GM19452 (cell line): ENCODE data around the gene NES.

Source experiments
- ATAC-seq: cut with Tn5 transposase; IDR thresholded peaks from one replicate; pipeline ENCODE4 v1.9.1; 2021; ENCODE audit not compliant: unreplicated experiment

NES gene

DNA sequence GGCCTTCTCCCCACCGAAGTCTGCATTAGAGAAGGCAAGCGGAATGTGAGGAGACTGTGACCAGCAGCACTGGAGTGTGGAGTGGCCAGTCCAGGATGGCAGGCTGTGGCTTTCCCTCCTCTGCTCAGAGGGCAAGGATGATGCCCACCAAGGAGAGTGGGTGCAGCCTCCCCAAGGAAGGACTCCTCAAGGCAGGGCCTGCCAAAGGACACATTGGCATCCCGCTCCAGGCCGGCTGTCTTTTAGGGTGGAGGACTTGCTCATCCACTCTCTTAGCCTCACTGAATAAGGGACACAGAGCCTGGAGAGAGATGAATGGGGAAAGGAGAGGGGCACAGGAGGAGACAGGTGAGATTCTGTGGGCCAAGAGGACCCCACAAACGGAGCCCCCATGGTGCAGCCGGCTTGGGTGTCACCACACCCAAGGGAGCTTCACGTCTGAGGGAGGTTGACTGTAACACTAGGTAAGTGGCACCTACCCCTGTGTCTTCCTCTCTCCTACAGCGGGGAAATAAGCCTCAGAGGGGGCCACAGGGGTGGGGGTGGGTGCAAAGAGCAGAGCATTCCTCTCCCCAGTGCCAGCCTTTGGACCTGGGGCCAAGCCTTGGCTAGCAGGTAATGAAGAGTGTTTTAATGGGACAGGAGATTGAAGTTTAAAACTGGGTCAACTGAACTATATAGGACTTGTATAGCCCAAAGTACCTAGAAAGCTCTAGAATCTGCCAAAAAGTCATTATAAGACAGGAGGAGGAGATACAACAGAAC is 4.2 kb upstream of the NES start:
- ATAC-seq = no peak

DNA sequence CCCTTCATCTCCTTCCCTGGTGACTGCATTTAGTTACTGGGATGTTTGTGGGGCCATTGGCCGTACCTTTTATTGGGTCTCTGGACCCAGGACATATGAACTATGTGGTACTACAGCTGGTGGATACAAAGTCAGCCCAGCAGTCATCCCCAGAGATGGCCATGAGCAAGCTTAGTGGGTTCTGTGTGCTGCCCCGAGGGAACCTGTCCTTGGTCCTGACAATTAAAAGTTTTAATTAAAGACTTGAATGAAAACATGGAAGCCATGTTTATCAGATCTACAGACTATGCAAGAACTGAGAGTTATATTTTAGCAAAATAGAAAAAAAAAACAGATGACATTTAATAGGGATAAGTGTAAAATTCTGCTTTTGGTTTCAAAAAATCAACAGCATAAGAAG is 2.8 kb upstream of the NES start:
- no peak for ATAC-seq

DNA sequence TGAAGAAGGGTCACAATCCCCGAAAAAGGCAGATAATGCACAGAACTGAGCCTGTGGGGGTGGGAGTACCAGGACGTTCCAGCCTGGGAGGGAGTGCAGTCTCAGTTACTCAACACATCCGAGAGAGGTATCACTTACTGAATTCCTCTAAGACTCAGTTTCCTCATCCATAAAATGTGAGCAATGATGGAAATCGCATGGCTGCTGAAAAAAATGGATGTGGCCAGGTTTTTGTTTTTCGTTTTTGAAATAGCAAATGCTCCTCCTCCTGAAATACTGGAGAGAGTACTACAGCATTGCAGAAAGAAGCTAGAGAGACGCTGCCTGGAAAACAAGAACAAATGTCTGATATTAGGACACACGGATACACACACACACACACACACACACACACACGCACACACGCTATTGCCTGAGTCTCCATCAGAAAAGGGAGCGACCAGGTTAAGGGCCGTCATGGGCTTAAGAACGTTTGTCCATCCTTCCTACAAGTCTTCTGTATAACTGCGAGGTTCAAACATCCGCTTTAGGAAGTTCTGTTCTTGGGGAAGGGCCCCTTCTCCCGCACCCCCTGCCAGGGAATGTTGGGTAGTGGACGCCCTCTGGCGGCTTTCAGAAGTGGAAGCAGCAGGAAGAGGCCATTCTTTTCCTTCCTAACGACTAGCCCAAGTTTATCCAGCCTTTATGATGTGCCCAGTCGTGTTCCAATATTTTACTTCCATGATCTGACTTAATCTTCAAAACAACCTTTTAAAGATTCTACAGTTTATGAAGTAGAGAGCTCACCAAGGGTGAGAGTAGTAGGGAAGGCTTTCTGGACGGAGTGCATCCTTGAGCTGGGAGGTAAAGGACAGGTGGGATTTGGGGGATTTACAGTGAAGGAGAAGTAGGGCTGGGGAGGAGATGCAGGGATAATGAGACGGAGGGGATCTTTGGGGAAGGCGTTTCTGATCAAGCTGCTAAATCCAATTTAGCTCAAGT is 699 bp upstream of the NES start:
- no peak for ATAC-seq

DNA sequence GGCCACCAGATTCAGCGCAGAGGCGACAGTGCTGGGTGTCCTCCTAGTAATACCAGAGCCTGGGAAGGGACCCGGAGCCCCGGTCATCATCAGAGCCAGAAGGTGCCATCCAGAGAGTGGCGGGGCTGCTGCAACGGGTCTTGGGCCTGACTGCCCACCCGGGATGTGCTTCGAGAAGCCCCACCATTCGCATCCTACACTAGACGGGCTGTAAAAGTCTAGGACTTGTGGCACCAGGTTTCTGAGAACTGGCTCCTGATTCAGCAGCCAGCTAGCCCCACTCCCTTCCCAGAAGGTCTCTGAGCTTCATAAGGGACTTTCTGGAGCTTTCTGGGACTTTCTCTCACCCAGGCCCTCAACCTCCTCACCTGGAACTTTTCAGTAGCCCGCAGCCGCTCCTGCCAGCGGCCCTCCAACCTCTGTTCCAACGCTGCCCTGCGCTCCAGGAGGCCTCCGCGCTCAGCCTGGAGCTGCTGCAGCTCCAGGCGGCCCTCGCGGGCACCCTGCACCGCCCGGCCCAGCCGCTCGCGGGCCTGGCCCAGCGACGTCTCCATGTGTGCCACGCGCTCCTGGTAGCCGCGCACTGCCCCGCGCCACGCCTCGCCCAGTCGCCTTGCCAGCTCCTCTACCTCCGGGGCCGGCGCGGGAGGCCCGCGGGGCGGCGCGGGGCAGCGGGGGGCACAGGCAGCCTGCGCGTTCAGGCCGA is 940 bp downstream of the NES start:
- ATAC-seq = no peak

DNA sequence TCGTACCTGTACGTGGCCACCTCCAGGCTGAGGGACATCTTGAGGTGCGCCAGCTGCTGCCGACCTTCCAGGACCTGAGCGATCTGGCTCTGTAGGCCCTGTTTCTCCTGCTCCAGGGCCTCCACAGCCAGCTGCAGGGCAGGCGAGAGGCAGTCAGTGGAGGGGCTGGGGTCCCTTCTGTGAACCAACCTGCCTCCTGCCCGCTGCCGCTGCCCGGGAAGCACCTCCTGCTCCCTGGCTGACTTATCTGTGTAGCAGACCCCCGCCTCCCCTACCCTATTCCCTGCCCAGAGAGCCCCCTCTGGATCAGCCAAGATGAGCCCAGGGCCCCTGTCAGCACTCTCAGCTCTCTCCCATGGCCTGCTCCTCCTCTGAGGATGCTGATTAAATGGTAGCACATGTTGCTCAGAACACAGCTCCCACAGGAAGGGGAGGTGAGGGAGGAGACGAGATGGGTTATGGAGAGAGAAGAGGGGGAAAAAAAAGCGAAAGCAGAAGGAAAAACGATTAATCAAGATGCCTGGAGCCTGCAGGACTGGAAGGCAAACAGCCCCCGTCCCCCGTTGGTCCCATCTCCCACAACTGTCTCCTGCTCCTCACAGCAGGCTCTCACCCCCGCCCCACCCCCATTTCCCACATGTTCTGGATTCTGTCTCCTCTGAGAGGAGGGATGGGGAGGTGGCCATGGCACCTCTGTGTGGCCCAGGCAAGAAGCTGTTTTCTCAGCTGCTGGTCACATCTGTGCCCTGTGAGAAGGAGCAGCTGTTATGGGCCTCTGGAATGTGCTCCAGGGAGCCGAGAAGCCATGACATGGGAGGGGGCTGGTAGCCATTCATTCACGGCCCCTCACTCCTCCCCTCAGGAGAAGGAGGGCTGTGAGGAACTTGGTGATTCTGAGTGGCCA is 1.7 kb downstream of the NES start:
- no peak for ATAC-seq

DNA sequence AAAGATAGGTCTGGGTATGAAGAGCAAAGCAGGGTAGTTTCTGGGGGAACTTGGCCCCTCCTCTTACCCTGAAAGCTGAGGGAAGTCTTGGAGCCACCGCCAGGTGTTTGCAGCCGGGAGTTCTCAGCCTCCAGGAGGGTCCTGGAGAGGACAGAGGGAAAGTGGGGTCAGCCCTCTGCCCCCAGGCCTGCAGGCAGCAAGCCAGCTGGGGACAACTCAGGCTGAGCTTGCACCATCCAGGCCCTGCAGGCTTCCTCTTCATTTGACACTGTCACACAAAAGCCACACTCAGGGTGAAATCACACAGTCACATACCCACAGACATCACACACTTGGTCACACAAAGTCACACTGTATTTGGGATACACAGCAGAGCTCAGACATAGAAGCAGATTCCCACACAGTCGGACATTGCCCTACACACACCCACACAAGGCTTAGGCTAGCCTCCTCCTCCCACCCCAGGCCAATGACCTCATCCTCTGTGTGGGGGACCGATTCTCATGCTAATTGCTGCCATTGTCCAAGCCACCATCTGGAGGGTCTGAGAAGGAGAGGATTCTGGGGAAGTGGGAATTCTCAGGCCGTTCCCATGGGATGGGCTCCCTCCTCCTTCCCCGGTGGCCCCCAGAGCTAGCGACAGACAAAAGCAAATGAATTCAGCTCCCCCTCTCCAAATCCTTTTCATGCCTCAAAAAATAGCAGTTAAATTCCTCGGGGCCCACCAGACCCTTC is 3.7 kb downstream of the NES start:
- ATAC-seq = no peak

DNA sequence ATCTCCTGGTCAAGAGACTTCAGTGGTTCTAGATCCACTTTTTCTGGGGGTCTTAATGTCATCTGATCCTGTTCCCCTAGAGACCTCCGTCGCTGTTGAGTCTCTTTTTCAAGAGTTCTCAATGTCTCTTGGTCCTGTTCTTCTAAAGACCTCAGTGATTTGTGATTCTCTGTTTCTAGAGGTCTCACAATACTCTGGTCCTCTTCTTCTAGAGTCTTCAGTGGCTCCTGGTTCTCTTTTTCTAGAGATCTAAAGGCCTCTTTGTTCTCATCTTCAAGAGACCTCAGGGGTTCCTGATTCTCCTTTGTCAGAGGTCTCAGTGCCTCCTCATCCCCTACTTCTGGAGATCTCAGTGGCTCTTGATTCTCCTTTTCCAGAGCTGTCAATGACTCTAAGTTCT is 5.4 kb downstream of the NES start:
- no peak for ATAC-seq

DNA sequence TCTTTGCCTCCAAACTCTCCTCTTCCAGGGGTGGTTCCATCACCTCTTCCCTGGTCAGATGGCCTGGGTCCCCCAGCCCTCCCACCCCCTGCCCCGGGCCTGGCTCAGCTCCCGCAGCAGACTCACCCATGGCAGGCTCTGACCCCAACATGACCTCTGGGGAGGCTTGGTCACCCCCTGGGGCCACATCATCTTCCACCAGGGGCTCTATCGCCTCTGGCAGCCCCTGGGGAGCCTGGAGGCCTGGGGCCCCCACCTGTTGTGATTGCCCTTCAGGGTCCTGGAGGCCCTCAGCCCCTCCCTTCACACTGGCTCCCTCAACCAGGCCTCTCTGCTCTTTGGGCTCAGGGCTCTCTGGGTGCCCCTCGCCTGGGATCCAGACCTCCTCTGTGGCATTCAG is 6.4 kb downstream of the NES start:
- ATAC-seq = no peak

DNA sequence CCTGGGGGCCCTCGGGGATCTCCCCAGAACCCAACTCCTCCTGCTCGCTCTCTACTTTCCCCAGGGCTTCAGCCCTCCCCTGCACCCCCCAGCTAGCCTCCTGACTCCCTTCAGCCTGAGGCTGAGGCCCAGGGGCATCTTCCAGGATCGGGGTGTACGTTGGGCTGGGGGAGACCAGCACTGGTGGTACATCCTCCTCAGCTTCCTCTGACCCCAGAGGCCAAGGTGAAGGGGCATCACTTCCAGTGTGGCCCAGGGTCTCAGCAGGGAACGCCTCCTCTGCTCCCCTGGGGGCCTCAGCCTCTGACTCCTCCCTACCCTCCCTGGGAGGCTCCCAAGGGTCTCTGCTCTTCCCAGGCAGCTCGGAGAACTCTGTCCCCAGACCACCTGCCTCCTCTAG is 6.8 kb downstream of the NES start:
- no peak for ATAC-seq

DNA sequence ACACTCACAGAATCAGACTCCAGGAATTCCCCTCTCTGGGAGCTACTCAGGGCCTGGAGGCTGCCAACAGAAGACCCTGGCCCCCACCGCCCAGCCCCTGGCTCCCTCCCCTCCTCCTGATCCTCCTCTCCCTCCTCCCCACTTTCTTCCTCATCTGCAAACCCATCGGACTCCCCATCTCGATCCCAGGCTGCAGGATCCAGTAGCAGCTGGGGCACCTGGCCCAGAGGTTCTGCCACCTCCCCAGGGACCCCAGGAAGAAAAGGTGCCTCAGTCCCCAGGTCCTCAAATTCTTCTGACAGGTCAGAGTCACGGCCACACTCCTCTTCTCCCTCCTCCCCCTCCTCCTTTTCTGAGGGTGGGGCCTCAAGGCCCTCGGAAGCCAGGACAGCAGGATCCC is 7.4 kb downstream of the NES start:
- ATAC-seq = no peak

DNA sequence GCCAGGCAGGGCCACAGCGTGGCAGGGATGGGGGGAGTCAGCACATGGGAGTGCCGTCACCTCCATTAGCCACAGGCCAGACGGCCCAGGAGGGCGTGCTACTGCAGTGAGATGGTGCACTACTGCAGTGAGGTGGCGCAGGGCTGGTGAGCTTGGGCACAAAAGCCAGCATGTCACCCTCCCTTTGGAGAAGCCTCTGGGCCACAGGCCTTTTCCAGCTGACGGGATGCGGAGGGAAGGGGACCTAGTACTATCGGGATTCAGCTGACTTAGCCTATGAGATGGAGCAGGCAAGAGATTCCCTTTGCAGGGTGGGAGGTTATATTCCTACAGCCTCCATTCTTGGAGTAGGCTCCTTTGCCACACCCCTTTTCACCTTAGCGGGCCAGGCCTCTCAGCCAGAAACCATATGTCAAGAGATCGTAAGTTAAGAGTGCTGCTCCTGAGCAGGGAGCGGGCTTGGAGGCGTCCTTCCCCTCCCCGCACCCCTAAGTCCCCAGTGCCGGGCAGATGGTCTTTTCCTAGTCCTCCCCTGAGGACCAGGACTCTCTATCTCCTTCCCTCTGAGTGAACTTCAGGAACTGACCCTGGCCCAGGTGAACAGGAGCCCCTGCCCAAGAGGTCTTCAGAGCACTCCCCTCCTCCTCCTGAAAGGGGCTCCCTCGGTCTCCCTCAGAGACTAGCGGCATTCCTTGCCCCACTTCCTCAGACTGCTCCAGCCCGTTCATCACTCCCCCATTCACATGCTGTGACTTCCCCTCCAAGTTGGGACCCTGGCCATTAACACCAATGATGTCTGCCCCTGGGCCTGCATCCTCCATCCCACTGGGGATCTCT is 8.2 kb downstream of the NES start:
- ATAC-seq = no peak

DNA sequence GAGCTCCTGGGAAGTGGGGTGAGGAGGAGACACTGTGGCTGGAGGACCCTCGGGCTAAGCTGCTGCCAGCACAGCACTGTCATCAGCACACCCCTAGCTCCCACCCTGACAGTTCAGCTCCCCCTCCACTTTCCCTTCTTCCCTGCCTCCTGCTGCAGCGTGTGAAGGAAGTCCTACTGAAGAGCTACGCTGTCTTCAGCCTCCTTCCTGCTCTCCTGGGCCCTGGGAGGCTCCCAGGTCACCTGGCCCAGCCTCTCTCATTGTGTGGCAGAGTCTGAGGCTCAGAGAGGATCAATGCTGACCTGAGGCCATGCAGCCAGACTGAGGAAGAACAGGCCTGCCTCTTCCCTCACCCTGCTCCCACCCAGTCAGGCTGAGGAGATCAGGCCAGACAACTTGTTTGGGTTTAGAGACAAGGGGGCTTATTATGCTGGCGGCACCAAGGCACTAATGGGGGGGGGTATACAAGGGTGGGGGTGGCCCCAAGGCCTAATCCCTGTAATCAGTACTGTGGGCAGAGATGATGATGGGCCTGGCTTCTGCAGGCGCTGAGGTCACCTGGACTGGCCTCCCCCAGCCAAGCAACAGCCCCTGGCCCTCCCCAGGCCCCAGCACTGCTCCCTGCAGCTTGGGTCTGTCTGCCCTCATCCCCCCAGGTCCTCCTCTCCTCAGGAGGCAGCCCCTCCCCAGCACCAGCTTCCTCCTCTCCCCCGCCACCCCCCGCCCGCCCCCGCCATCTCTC is 9.1 kb downstream of the NES start:
- ATAC-seq = no peak

DNA sequence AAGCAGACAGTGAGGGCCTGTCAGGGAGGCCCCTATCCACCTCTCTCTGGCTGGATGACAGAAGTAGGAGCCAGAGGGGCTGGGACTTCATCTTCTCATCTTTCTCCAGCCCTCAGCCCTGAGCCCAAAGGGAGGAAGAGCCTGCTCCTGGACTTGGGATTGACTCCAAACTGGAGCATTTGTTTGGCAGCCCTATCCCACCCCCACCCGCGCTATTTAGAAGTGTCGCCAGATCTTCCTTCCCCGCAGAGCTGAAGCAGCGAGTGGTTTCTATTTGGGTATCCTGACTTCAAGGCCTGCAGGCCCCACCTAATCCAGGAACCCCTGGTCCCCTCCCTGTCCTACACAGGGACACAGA is 9.6 kb downstream of the NES start:
- ATAC-seq = no peak

DNA sequence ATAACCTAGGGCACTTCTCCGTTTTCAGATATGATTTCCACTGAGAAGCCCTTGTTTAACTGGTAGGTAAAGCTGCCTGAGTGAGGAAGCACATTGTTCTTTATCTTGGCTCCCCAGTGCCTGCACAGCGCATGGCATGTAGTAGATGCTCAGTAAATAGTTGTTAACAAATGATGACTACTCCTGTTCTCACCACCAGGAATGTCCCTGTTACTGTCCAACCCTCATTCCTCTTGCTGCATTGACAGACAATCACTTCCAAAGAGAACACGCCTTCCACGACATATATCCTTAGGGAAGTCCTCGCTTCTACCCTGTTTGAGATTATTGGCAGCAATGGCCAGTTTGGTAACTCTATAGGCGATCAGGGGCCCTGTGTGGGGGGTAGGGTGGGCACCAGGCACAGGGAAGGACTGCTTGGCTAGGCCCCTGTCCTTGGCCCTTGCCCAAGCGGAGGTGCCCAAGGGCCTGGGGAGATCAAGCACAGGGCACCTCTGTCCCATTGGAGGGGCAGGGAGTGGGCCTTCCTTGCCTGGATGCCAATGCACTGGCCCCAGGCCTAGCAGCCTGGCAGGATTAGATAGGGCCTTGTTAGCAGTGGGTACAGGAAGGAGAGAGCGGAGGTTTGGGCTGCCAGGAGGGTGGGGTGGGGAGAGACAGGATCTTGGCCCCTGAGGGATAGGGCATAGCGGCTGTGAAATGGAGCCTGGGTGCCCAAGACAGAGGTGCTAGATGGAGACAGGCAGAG is 10.2 kb downstream of the NES start:
- no peak for ATAC-seq

DNA sequence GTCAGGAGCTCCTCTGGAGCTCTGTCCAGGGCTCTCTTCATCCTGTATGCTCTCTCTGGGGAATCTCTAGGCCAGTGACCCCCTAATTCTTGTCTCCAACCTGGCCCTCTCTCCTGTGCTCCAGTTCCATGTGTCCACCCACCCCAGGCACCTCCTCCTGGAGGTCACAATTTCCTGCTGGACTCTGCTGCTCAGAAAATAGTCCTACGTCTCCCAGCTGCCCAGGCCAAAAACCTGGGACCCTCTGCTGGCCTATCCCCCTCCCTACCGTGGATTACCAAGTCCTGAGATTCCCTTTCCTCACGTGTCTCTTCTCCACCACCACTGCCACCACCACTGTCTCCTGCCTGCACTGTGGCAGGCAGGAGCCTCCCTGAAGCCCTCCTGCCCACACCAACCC is 11.7 kb downstream of the NES start:
- no peak for ATAC-seq

DNA sequence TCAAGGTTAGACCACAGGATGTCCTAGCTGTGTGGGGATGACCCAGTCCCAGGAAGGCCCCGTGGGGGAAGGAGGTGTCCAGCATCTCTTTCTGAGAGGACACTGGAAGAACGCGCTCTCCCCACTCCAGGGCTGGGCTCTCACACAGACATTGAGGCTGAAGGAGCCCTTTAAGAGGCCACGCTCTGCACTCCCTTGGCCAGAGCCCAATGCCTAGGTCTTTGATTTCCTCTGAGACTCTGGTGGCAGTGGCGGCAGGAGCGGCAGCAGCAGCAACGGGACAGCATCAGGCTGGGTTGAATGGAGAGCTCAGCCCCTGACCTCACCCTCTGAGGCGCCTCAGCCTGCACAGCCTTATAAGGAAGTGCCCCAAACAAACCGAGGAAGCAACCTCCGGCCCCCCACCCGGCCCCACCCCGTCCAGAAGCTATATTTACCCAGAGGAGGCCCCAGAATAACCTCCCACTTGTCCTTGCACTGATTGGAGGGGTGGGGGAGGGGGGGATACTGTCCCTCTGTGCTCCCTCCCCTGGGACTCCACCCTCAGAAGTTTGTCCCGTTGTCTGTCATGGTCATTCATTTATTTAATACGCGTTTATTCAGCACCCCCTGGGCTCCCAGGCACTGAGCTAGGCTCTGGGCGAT is 12.3 kb downstream of the NES start:
- no peak for ATAC-seq

DNA sequence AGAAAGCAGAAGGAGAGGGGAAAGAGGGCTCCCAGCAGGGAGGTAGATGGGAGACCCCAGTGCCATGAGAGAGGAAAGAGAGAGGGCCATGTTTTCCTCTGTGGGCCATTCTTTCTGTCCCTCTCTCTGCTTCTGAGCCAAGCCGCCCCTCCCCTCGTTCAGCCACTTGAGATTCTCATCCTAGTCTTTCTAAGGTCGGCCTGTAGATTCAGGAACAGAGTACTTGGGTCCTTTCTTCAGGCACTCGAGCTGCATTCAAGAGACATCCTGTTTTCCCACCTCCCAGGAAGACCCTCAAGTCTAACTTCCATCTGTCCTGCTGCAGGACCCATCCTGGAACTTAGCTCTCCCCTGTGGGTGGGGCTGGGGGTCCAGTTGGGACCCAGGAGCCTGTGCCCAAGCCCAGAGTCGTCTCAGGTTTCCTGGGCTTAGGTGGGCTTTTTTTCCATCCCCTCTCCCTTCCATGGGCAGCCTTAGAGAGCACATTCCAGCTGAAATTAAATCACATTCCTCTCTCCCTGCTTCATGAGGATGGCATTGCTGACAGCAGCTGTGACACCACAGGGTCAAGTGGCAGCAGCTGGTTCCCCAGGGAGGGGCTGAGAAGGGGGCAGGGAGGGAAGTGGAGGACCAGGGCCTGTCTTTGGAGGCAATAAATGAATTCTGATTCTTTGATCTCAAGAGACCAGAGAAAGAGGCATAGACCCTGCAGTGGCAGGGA is 13.0 kb downstream of the NES start:
- no peak for ATAC-seq
